OCI-LY7 (cell line): ENCODE measurements around the gene TBC1D21. TPM values are rescaled to one million over a fixed set of nuclear protein-coding genes. Genes with fewer than 3 reads are reported as not detected.

ENCODE experiments used
- BruUV-seq: library from RNA; stranded (reverse); fragments of 400-500 nt; replicated peaks from 2 replicates; lab custom pipeline; 2021; lab: Mats Ljungman, UMichigan
- CTCF ChIA-PET: fragments of 300-600 bp; sonication (Branson Sonifier 250); formaldehyde crosslinking; loops from one replicate; lab custom pipeline; 2022; ENCODE audit warnings: antibody characterized with exemption; ENCODE audit not compliant: unreplicated experiment; lab: Charles Lee
- POLR2A ChIA-PET: fragments of 300-600 bp; sonication (Branson Sonifier 250); formaldehyde crosslinking; loops from one replicate; lab custom pipeline; 2022; ENCODE audit warnings: antibody characterized with exemption; lab: Charles Lee
- DNase-seq: peaks from one replicate; pipeline ENCODE4 v3.0.0-alpha.2; 2015; ENCODE audit warnings: low spot score
- H2AFZ ChIP-seq: fragments of 200-600 bp; sonication (generic), shearing (Covaris generic); 2 replicates; pipeline ENCODE4 v1.6.1; 2014; ENCODE audit warnings: mild to moderate bottlenecking, antibody characterized with exemption, low read length, moderate library complexity
- H3K27ac ChIP-seq: fragments of 200-600 bp; sonication (generic); 2 replicates; pipeline ENCODE4 v1.5.1; 2014; ENCODE audit warnings: mixed run types, low read depth, mild to moderate bottlenecking, moderate library complexity, low read length, inconsistent platforms; ENCODE audit not compliant: poor library complexity, severe bottlenecking
- H3K36me3 ChIP-seq: fragments of 200-600 bp; sonication (generic); 2 replicates; pipeline ENCODE4 v1.6.1; 2014; ENCODE audit warnings: mild to moderate bottlenecking, antibody characterized with exemption, low read length, moderate library complexity, mixed read lengths; ENCODE audit not compliant: insufficient read depth
- H3K4me1 ChIP-seq: fragments of 200-600 bp; sonication (generic); 2 replicates; pipeline ENCODE4 v1.5.1; 2014; ENCODE audit warnings: mild to moderate bottlenecking, low read length; ENCODE audit not compliant: insufficient read depth, poor library complexity, severe bottlenecking
- H3K4me2 ChIP-seq: fragments of 200-600 bp; sonication (generic); 2 replicates; pipeline ENCODE4 v1.6.1; 2014; ENCODE audit warnings: mild to moderate bottlenecking, low read length
- H3K4me3 ChIP-seq: fragments of 200-600 bp; sonication (generic); 2 replicates; pipeline ENCODE4 v1.5.1; 2014; ENCODE audit warnings: mild to moderate bottlenecking, low read depth, low read length; ENCODE audit not compliant: poor library complexity, severe bottlenecking
- H3K79me2 ChIP-seq: fragments of 200-600 bp; sonication (generic); 2 replicates; pipeline ENCODE4 v1.6.1; 2016; ENCODE audit warnings: low read depth, mild to moderate bottlenecking, low read length, moderate library complexity, mixed read lengths; ENCODE audit not compliant: insufficient read depth
- H3K9me2 ChIP-seq: fragments of 200-600 bp; sonication (generic); 2 replicates; pipeline ENCODE4 v1.6.1; 2016; ENCODE audit warnings: mild to moderate bottlenecking, low read length, mixed read lengths; ENCODE audit not compliant: insufficient read depth
- H3K9me3 ChIP-seq: fragments of 200-600 bp; sonication (generic); 2 replicates; pipeline ENCODE4 v1.6.1; 2014; ENCODE audit warnings: mild to moderate bottlenecking, mixed run types, low read length, mixed read lengths
- H4K20me1 ChIP-seq: fragments of 200-600 bp; sonication (generic); 2 replicates; pipeline ENCODE4 v1.6.1; 2014; ENCODE audit warnings: mild to moderate bottlenecking, antibody characterized with exemption, low read length, moderate library complexity, mixed read lengths; ENCODE audit not compliant: insufficient read depth
- EZH2phosphoT487 ChIP-seq: fragments of 200-600 bp; sonication (generic); IDR thresholded peaks from 2 replicates; pipeline ENCODE4 v1.6.1; 2018; ENCODE audit warnings: low read depth, borderline replicate concordance, mild to moderate bottlenecking, mixed run types, antibody characterized with exemption, low read length, moderate library complexity, mixed read lengths
- intact Hi-C: fragments of 100-400 bp; cut with micrococcal nuclease; formaldehyde crosslinking; loops from one replicate; pipeline ENCODE4 v1.10.0; 2022; ENCODE audit not compliant: unreplicated experiment
- total RNA-seq, 2 experiments: library from RNA; depleted of rRNA in 1 of 2; stranded (reverse); fragments of >200 nt in 1 of 2; shearing (Covaris generic) in 1 of 2; gene quantifications; 2 replicates each; pipeline ENCODE4 v1.2.3, GENCODE V29; 2014 to 2022
- TF ChIP-seq, protein P1 (sequence below): fragments of 200-600 bp; sonication (generic); conservative IDR thresholded peaks from 2 replicates; pipeline ENCODE4 v1.5.1; 2014; ENCODE audit warnings: mild to moderate bottlenecking, antibody characterized with exemption, low read length, moderate library complexity, mixed read lengths

TBC1D21 gene
- total RNA-seq, 2 experiments from 2014 or later: not detected

GRCh38 chr15:73932381-73933191, 59.2 kb downstream of the TBC1D21 start:
- Histone ChIP-seq H3K9me3 (no peaks in the 10 kb centered on the region), H2AFZ (no peak overlapping the region), H3K9me2 (no peaks in the 10 kb centered on the region), H3K79me2 (no peaks in the 10 kb centered on the region), H3K4me1 (no peaks in the 10 kb centered on the region), H3K4me2 (no peak overlapping the region), H3K36me3 (no peaks in the 10 kb centered on the region), H3K27ac (no peak overlapping the region), H3K4me3 (no peak overlapping the region), H4K20me1 (no peaks in the 10 kb centered on the region)
- CTCF ChIA-PET: no interaction called here
- DNase-seq: no peak
- BruUV-seq: no TSS peak
- intact Hi-C loops: no loop called here
- TF ChIP-seq EZH2phosphoT487: no peak
- TF ChIP-seq, protein P1, sequence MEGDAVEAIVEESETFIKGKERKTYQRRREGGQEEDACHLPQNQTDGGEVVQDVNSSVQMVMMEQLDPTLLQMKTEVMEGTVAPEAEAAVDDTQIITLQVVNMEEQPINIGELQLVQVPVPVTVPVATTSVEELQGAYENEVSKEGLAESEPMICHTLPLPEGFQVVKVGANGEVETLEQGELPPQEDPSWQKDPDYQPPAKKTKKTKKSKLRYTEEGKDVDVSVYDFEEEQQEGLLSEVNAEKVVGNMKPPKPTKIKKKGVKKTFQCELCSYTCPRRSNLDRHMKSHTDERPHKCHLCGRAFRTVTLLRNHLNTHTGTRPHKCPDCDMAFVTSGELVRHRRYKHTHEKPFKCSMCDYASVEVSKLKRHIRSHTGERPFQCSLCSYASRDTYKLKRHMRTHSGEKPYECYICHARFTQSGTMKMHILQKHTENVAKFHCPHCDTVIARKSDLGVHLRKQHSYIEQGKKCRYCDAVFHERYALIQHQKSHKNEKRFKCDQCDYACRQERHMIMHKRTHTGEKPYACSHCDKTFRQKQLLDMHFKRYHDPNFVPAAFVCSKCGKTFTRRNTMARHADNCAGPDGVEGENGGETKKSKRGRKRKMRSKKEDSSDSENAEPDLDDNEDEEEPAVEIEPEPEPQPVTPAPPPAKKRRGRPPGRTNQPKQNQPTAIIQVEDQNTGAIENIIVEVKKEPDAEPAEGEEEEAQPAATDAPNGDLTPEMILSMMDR: no peak
- POLR2A ChIA-PET: no interaction called here

GRCh38 chr15:73934281-73934680, 60.9 kb downstream of the TBC1D21 start:
- no peak for TF ChIP-seq EZH2phosphoT487
- Histone ChIP-seq H3K4me3 (no peak overlapping the region), H3K9me2 (no peaks in the 10 kb centered on the region), H3K4me1 (no peaks in the 10 kb centered on the region), H3K79me2 (no peaks in the 10 kb centered on the region), H3K36me3 (no peaks in the 10 kb centered on the region), H3K4me2 (no peak overlapping the region), H2AFZ (no peak overlapping the region), H4K20me1 (no peaks in the 10 kb centered on the region), H3K9me3 (no peaks in the 10 kb centered on the region), H3K27ac (no peak overlapping the region)
- no TSS peak for BruUV-seq
- CTCF ChIA-PET: no interaction called here
- no peak for DNase-seq
- POLR2A ChIA-PET: no interaction called here
- intact Hi-C loops: no loop called here

DNA sequence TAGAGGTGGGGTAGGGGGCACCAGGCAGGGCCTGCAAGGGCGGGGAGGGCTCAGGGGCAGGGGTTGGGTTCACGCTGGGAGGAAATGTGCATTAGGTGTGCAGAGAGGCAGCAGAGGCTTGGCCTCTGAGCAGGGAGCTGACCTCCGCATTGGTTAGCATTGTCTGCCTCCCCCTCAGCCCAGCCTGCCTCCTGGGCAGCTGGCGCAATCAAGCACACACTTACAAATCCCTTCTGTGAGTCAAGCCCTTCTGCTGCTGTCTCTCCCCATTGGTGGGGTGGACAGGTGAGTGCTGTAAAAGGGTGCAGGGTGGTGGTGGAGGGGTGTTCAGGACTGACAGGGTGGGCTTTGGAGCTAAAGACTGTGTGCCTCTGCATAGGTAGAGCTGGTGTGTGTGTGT, 62.2 kb downstream of the TBC1D21 start:
- H3K9me2 ChIP-seq: no peaks in the 10 kb centered on the region
- ChIA-PET POLR2A (interaction anchor here (0.7 kb wide), 1 partner anchor 15 kb away, joined by 7 read pairs; no protein-coding TSS in a partner anchor), CTCF (interaction anchor here (0.6 kb wide), 2 partner anchors 13 to 14 kb away, joined by 3 to 5 read pairs; no protein-coding TSS in a partner anchor)
- no peak overlapping the region for H3K4me3 ChIP-seq
- H3K27ac ChIP-seq: no peak overlapping the region
- no peaks in the 10 kb centered on the region for H3K9me3 ChIP-seq
- no peak overlapping the region for H2AFZ ChIP-seq
- no peaks in the 10 kb centered on the region for H3K4me1 ChIP-seq
- no peak overlapping the region for H3K4me2 ChIP-seq
- H3K79me2 ChIP-seq: no peaks in the 10 kb centered on the region
- intact Hi-C loops: no loop called here
- TF ChIP-seq, protein P1: no peak
- TF ChIP-seq EZH2phosphoT487: no peak
- no peaks in the 10 kb centered on the region for H4K20me1 ChIP-seq
- no TSS peak for BruUV-seq
- no peak for DNase-seq
- H3K36me3 ChIP-seq: no peaks in the 10 kb centered on the region
